HG02759 (cell line): ENCODE data around the gene TEAD4.
"Not testable (repeated sequence)": the region's sequence is repeated elsewhere in the genome, so short reads cannot be mapped to it uniquely, and the experiment has no call there.

Experiments
- ATAC-seq: cut with Tn5 transposase; IDR thresholded peaks from one replicate; pipeline ENCODE4 v1.9.1; 2021; ENCODE audit warnings: mild to moderate bottlenecking, moderate library complexity; ENCODE audit not compliant: unreplicated experiment

TEAD4 gene

DNA sequence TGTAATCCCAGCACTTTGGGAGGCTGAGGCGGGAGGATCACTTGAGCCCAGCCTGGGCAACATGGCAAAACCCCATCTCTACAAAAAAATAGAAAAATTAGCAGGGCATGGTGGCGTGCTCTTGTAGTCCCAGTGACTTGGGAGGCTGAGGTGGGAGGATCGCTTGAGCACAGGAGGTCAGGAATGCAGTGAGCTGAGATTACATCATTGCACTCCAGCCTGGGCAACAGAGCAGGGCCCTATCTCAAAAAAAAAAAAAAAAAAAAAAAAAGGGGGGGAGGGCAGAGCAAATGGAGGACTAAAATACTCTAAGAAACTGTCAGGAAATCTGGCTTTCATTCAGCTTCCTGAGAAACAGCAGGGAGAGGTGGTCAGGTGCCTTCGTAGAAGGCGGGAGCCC is 86.3 kb downstream of the TEAD4 start:
- no peak for ATAC-seq

DNA sequence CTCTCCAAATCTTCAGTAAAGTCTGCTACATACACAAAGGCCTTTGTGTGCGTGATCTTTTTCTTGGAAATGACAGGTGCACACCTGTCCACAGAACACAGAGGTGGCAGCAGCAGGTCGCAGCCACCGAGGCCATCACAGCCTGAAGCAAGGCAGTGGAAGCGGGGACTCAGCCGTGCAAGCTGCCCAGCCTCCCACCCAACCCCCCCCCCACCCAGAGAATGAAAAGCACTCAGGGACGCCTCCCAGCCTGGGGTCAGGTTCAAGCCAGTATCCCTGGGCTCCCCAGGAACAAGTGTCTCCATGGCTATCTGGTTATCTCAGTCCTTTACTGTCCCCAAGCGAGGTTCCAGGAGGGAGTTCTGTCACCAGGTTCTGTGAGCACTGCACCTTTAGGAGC is 86.8 kb downstream of the TEAD4 start:
- ATAC-seq: no peak

DNA sequence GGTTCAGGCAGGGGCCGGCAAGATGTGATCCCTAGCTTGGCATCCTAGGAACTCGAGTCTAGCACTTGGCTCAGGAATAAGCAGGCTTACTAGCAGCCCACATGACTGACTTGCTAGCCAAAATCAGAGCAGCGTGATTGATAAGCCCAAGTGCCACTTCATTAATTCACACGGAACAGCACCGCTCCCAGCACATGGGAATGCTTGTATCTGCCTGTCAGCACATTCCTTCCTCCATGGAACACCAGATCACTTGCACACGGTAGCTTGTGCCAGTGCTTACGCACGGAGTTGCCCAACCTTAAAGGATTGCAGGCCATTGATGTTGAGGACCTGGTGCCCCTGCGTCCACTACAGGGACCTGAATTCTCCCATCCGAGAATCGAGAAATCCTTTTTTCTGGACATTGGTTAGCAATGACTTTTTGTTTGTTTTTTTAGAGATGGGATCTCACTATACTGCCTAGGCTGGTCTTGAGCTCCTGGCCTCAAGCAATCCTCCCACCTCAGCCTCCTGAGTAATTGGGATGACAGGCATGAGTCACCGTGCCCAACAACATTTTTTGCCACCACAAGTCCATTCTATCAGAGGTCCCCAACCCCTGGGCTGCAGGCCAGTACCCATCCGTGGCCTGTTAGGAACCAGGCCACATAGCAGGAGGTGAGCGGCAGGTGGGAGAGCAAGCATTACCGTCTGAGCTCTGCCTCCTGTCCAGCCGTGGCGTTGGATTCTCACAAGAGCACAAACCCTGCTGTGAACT is 87.4 kb downstream of the TEAD4 start:
- ATAC-seq: no peak

DNA sequence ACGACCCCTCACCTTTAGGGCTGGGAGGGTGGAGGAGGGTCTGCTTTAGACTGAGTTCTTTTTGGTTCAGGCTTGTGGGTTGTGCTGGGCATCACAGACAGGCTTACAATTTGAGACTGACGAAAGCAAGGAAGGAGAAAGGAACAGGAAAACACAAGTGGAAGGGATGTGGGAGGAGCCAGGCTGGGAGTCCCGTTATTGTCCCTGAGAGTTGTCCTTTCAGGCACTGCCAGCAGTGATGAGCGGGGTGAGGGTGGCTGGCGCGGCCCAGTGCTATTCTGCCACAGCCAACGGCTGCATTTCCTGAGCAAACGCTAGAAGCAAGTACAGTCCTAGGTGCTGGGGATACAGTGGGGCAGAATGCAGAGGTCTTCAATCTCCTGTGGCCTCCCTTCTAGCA is 88.8 kb downstream of the TEAD4 start:
- ATAC-seq: no peak

DNA sequence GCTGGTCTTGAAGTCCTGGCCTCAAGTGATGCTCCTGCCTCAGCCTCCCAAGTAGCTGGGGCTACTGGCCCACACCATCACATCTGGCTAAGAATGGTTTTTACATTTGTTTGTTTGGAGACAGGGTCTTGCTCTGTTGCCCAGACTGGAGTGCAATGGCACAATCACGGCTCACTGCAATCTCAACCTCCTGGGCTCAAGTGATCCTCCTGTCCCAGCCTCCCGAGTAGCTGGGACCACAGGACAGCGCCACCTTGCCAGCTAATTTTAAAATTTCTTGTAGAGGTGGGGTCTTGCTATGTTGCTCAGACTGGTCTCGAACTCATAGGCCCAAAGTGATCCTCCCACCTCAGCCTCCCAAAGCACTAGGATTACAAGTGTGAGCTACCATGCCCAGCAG is 89.3 kb downstream of the TEAD4 start:
- ATAC-seq: no peak

DNA sequence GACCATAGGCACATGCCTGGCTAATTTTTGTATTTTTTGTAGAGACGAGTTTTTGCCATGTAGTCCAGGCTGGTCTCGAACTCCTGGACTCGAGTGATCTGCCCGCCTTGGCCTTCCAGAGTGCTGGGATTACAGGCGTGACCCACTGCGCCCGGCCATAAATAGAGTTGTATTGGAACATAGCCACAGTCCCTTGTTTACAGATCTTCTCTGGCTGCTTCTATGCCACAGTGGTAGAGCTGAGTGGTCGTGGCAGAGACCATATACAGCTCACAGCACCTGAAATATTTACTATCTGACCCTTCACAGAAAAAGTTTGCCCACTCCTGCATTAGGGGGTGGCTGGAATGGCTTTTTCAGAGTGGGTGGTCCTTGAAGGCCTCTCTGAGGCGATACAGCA is 90.0 kb downstream of the TEAD4 start:
- ATAC-seq: no peak

DNA sequence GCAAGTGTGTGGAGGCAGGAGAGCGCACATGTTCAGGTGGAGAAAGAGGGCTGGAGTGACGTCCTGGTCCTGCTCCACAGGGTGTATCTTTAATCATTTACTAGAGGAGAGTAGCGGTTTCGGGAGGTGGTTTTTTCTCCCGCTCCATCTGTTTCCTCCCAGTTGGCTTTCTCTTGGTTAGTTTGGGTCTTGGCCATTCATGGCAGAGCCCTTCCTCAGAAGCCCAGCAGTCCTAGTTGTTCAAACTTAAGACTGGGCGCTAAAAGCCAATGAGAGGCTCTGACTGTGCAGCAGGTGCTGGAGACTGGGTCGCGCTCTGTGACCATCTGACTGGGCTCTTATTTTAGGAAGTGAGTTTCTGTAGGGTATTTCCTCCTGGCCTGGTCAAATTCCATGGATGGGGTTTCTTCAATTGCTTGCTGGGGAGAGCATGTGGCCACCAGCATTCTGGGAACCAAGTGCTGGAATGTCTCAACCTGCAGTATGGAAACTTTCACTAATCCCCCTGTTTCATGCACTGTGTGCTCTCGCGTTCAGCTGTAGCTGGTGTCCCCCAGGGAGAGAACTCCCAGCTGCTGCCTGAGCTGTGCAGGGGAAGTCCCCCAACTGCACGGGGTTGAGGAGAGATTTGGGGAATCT is 90.5 kb downstream of the TEAD4 start:
- no peak for ATAC-seq

DNA sequence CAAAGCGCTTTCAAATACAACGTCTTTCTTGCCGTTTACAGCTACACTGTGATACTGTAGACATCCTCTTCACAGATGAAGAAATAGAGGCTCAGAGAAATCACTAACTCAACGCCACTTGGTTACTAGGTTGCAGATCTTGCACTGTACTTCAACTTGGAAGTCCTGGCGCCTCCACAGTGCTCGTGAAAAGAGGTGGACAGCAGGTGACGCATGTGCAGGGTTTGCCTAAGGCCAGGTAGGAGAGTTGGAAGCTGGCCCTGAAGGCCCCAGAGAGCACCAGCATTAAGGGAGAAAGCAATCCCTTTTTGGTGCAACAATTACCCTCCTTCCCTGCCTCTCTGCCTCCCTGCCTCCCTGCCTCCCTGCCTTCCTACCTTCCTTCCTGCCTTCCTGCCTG is 95.2 kb downstream of the TEAD4 start:
- ATAC-seq: no peak

DNA sequence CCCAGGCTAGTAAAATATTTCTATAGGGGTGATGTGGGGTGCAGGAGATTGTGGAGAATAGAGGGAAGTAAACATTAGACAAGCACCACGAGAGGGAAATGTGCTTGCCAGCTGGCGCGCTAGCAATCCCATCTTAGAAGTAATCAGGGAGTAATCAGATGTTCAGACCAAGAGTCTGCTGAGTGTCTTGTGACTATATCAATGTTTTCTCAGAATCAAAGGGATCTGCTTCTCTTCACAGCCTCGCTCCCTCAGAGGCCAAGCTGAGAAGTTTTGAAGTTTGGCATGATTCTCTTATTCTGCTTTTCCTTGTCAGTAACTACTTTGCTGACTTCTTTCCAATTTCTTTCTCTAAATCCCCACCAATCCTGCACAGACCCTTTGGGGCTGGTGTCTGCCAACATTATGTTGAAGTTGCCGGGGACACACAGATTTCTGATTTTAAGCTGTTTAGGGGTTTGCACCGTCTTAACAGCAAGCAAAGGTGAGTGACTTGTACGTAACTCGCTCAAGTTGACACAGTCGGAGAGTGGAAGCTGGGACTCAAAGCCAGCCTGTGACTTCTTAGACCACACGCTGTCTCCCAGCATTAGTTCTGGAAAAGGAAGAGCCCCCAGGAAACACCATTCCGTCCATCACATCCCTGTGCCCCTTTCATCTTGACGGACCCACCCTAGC is 96.0 kb downstream of the TEAD4 start:
- ATAC-seq: no peak

DNA sequence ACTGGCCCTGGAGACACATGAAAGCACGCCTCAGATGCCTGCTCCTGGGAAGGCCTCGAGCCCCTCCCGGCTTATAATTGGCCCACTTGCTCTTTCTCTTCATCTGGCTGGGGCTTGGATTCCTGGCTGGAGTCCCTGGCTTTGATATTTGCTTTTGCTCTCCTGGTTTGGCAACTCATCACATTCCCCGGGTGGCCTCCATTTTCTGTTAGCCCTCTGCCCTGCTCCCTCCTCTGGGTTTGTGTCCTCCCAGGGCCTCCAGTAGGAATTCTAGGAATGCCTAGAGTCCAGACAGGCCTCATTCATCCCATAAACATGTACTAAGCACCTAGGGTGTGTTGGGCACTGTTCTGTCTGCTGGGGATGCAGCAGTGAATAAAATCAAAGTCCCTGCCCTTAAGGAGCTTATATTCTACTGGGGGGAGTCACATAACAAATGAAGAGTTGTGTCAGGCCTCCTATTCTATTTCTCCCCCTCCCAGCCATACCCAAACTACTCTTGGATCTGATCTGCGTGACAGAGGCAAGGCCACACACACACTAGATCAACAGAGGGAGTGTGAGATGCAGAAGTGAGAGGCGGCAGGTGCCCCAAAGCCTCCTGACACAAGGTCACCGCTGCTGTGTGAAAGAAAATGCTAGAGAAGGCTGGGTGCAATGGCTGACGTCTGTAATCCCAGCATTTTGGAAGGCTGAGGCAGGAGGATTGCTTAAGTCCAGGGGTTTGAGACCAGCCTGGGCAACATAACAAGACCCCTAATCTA is 96.7 kb downstream of the TEAD4 start:
- ATAC-seq: no peak

DNA sequence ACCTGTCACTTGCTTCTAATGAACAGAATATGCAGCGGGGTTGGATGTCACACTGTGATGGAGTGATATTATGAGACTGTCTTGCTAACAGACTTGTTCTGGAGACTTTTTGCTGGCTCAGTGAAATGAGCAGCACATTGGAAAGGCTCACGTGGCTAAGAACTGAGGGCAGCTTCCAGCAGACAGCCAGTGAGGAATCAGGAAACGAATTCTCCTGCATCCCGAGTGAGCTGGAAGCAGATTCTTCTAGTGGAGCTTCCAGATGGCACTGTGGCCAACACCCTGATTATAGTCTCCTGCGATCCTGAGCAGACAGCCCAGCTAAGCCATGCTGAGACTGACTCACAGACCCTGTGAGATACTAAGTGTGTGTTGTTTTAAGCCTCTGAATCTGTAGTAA is 101.9 kb downstream of the TEAD4 start:
- no peak for ATAC-seq

DNA sequence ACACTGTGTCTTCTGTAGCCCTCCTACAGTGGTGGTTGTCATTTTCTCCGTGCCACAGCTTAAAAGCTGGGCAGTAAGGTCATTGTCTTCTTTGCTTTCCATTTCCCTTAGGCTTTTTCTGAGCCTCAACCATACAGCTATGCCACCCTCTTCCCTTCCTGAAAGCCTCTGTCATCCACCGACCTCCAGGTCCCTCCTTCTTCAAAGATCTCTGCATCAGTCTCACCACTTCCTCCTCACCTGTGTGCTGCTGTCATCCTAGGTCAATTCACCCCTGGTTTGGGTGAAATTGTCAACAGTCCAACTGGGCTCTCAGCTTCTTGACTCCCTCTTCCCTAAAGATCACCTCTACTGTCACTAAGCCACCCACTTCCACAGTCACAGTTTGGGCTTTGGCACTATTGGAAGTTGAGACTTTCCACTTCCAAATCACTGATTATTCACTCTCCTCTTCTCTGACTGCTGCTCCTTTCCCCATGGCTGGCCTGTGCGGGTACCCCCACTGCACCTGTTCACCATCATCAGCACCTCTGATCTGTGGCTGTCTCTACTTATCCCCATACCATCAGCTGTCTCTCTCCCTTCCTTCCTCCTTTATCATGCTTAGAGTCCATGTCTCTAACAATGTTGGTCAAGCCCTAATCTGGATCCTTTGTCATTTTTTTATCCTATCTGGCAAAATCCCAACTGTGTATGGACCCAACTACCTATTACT is 102.5 kb downstream of the TEAD4 start:
- no peak for ATAC-seq

DNA sequence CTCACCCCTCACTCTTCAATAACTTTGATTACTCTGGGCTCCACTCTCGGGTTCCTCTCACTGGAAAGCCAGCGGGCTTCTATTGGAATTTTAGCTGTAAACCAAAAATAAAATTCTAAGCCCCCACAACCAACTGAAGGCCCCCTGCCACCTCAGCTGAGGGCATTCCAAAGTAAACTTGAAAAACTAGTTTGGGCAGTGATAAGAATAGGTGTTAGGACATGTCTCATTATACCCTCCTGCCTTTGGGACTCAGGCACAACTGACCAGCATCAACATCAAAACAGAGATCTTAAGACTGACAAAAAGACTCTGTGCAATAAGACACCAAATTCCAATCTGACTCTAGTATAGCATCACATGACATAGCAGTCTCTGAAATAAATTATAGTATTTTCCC is 106.1 kb downstream of the TEAD4 start:
- no peak for ATAC-seq

DNA sequence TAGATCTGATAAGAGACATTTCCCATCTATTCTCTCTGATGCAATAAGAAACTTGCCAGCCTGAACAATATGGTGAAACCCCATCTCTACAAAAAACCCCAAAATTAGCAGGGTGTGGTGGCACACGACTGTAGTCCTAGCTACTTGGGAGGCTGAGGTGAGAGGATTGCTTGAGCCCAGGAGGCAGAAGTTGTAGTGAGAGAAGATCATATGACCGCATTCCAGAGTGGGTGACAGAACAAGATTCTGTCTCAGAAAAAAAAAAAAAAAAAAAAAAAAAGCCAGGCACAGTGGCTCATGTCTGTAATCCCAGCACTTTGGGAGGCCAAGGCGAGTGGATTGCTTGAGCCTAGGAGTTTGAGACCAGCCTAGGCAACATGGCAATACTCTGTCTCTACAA is 106.6 kb downstream of the TEAD4 start:
- not testable (repeated sequence) for ATAC-seq

DNA sequence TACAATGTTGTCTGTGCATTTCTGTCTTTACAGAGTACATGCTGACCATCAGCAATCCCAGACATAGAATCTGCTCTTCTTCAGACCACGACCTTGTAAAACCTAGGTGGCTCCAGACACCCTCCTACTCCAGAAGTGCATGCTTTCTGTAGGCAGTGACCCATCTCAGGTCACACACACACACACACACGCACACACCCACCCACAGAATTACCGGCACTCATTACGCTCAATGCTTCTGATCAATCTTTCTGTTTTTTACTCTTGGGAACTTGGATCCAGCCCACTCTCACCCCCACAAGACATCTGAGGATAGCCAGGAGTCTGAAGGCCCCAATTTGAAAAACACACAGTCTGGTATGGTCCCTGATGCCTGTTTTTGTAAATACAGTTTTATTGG is 110.5 kb downstream of the TEAD4 start:
- ATAC-seq: no peak

DNA sequence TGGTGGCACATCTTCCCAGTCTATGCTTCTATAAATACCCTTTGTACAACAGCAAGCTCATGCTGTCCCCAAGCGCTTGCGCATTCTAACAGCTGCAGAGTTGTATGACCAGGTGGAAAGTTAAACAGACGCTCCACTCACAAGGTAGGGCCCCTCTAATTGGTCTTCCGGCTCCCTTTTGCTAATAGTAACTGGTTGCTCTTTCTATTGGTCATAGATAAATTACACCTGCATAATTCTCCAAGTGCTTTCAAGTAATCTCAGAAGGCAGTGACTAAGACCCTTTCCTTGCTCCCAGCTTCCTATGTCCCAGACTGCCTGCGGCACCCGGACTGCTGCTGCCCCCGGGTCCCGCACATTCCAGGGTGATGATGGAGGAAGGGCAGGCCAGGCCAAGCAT is 111.9 kb downstream of the TEAD4 start:
- ATAC-seq: no peak

DNA sequence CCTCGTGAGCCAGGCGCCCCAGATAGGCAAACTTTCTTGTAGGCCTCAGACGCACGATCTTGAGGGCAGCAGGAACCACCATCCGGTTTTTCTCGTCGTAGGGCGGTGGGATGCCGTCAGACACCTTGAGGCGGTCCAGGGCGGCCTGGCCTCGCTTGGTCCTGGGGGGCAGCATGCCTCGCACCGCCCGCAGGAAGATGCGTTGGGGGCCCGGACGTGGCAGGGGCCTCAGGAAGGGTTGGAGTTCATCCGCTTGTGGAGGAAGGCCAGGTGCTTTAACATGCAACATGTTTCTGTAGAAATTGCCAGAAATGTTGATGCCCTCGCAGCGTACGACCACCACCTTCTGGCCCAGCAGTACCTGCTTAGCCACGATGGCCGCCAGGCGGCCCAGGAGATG is 112.5 kb downstream of the TEAD4 start:
- no peak for ATAC-seq

DNA sequence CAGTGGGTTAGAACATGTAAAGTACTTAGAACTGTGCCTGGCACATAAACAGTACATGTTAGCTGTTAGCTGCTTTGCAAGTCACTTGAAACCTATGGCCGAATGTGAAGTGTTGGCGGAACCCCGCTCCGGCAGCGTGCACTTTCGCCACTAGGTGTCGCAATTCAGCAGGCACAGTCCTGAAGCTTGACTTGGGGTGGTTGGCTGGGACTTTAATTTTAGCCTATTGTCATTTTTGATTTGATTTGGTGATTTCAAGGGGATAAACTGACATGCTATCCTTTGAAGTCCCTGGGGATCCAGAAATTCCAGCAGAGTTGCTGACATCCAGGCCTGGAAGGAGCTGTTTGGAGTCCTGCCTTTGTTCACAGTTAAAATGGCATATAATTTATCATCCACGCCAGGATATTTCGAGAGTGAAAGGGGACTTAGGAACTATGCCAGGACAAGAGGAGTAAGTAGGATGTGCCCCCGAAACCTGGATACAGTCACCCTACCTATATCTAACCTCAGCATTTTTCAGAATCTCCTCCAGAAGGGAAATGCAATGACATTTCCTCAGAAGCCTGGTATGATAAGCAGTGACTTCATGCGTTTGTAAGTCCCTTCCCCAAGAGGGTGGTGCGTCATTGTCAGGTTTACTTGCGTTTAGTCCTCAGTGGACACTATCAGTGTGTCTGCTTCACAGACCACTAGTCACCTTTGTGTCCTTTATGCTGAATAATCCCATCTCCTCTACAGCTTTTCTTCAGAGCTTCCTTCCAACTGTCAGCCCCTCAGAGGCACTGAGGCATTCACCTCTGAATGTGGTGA is 114.4 kb downstream of the TEAD4 start:
- no peak for ATAC-seq

DNA sequence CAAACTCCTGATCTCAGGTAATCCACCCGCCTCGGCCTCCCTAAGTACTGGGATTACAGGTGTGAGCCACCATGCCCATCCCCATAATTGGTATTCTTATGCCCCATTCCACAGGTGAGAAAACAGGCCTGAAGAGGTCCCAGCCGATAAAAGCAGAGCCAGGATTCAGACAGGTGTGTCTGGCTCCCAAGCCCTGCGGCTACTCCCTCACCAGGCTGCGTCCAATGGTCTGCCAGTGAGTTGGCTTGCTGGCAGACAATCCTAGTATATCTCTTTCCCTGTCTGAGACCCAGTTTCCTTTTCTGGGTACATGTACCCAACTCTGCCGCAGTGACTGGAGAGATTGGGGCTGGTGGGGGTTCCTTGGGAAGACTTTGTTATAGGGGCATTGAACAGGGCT is 116.1 kb downstream of the TEAD4 start:
- ATAC-seq: no peak
